Upper lobe of right lung (tissue), 1 donor: ENCODE results near the gene SPECC1L. TPM values are rescaled to one million over a fixed set of nuclear protein-coding genes. Genes with fewer than 3 reads are reported as not detected.

Experiments
- ATAC-seq: fragments of 200-7000 bp; cut with Tn5 transposase; one replicate; pipeline ENCODE4 v1.9.1; 2020; ENCODE audit warnings: mild to moderate bottlenecking, moderate library complexity
- DNase-seq: peaks from one replicate; pipeline ENCODE4 v3.0.0-alpha.2; 2020
- H3K27ac ChIP-seq: fragments of 200-600 bp; one replicate; pipeline ENCODE4 v1.8.0; 2022
- H3K27me3 ChIP-seq: fragments of 200-600 bp; one replicate; pipeline ENCODE4 v1.8.0; 2022; ENCODE audit warnings: mild to moderate bottlenecking
- H3K36me3 ChIP-seq: fragments of 200-600 bp; one replicate; pipeline ENCODE4 v1.8.0; 2022
- H3K4me1 ChIP-seq: fragments of 200-600 bp; one replicate; pipeline ENCODE4 v1.8.0; 2022
- H3K4me3 ChIP-seq: fragments of 200-600 bp; one replicate; pipeline ENCODE4 v1.8.0; 2022; ENCODE audit warnings: mild to moderate bottlenecking
- H3K9me3 ChIP-seq: fragments of 200-600 bp; one replicate; pipeline ENCODE4 v1.8.0; 2022
- CTCF ChIP-seq: fragments of 200-600 bp; IDR thresholded peaks from one replicate; pipeline ENCODE4 v1.8.0; 2022; ENCODE audit warnings: antibody characterized with exemption
- intact Hi-C: fragments of 100-400 bp; cut with DNase I; formaldehyde crosslinking; loops from one replicate; pipeline ENCODE4 v1.11.0; 2022
- total RNA-seq: library from RNA; stranded (reverse); fragmentation: NEBNext Ultra II Directional; extraction: Animal tissue kit (Norgen Biotek cat#: 25700); gene quantifications from one replicate; pipeline ENCODE4 v1.2.1, GENCODE V29; 2021
- donor health status: DM: no; HTN: yes; CAD: no; lungs with severe emphysema.

Gene SPECC1L
- total RNA-seq, 1 donor from 2014 or later = 87.1 TPM

GRCh38 chr22:24404561-24405275 is 134.1 kb downstream of the SPECC1L start:
- Histone ChIP-seq H3K4me3 (no peak overlapping the region), H3K27ac (no peak overlapping the region), H3K27me3 (no peaks in the 10 kb centered on the region), H3K4me1 (peaks cover 47% of the 10 kb centered on the region), H3K36me3 (peaks cover 7% of the 10 kb centered on the region), H3K9me3 (no peaks in the 10 kb centered on the region)
- intact Hi-C loops = no loop called here
- ATAC-seq (no peak), DNase-seq (no peak)
- TF ChIP-seq CTCF = no peak

- peaks cover 40% of the 10 kb centered on the region for H3K4me1 ChIP-seq
- no peak for ATAC-seq
- no peaks in the 10 kb centered on the region for H3K27me3 ChIP-seq
- no peak overlapping the region for H3K4me3 ChIP-seq
- no peaks in the 10 kb centered on the region for H3K9me3 ChIP-seq
- TF ChIP-seq CTCF = no peak
- H3K27ac ChIP-seq = no peak overlapping the region
- no peak for DNase-seq
- intact Hi-C loops = no loop called here
- H3K36me3 ChIP-seq = peaks cover 7% of the 10 kb centered on the region
These were observed 135.1 kb downstream of the SPECC1L start for GRCh38 chr22:24405631-24406321.

GRCh38 chr22:24406322-24407277 is 136.0 kb downstream of the SPECC1L start:
- Histone ChIP-seq H3K4me1 (peaks cover 32% of the 10 kb centered on the region), H3K27me3 (no peaks in the 10 kb centered on the region), H3K36me3 (peaks cover 7% of the 10 kb centered on the region), H3K27ac (no peak overlapping the region), H3K4me3 (no peak overlapping the region), H3K9me3 (no peaks in the 10 kb centered on the region)
- no peak for ATAC-seq
- no peak for DNase-seq
- intact Hi-C loops = no loop called here
- no peak for TF ChIP-seq CTCF

- H3K4me1 ChIP-seq = peaks cover 26% of the 10 kb centered on the region
- DNase-seq (no peak), ATAC-seq (no peak)
- no peaks in the 10 kb centered on the region for H3K9me3 ChIP-seq
- peaks cover 7% of the 10 kb centered on the region for H3K36me3 ChIP-seq
- intact Hi-C loops = no loop called here
- peak overlapping the region; percentile 3 for H3K27ac ChIP-seq
- H3K4me3 ChIP-seq = no peak overlapping the region
- TF ChIP-seq CTCF = no peak
- no peaks in the 10 kb centered on the region for H3K27me3 ChIP-seq
These were observed 136.6 kb downstream of the SPECC1L start for GRCh38 chr22:24407278-24407665.

GRCh38 chr22:24407884-24408283 is 137.3 kb downstream of the SPECC1L start:
- no peaks in the 10 kb centered on the region for H3K27me3 ChIP-seq
- DNase-seq (no peak), ATAC-seq (no peak)
- no peak overlapping the region for H3K4me3 ChIP-seq
- TF ChIP-seq CTCF = no peak
- no peaks in the 10 kb centered on the region for H3K9me3 ChIP-seq
- peaks cover 20% of the 10 kb centered on the region for H3K4me1 ChIP-seq
- H3K36me3 ChIP-seq = peaks cover 13% of the 10 kb centered on the region
- H3K27ac ChIP-seq = peak overlapping the region; percentile 3
- intact Hi-C loops = no loop called here
